Activated CD4-positive, alpha-beta T cell treated with anti-CD3 and anti-CD28 coated beads for 36 hours (primary cell): ENCODE measurements around the gene COPE. TPM values are rescaled to one million over a fixed set of nuclear protein-coding genes. Genes with fewer than 3 reads are reported as not detected.
"Not testable (repeated sequence)": the region's sequence is repeated elsewhere in the genome, so short reads cannot be mapped to it uniquely, and the experiment has no call there.

Experiments
- ATAC-seq: fragments of 200-7000 bp; cut with Tn5 transposase; one replicate; pipeline ENCODE4 v1.10.0; 2021; ENCODE audit warnings: mild to moderate bottlenecking, moderate library complexity
- CTCF ChIA-PET: fragments of 350-600 bp; sonication (Branson Sonifier 250); formaldehyde crosslinking; loops from one replicate; lab custom pipeline; 2021; ENCODE audit warnings: antibody characterized with exemption; lab: Charles Lee
- POLR2A ChIA-PET: fragments of 350-600 bp; sonication (Branson Sonifier 250); formaldehyde crosslinking; loops from one replicate; lab custom pipeline; 2021; ENCODE audit warnings: antibody characterized with exemption, inconsistent platforms; lab: Charles Lee
- DNase-seq: peaks from one replicate; pipeline ENCODE4 v3.0.0-alpha.2; 2020
- H3K27ac Mint-ChIP-seq: one replicate; pipeline ENCODE4 v1.8.0; 2021; ENCODE audit warnings: mixed read lengths
- H3K27me3 Mint-ChIP-seq: one replicate; pipeline ENCODE4 v1.8.0; 2021; ENCODE audit warnings: mixed read lengths
- H3K36me3 Mint-ChIP-seq: one replicate; pipeline ENCODE4 v1.8.0; 2021; ENCODE audit warnings: low read depth, mixed read lengths
- H3K4me1 Mint-ChIP-seq: one replicate; pipeline ENCODE4 v1.8.0; 2021; ENCODE audit warnings: mixed read lengths
- H3K4me3 Mint-ChIP-seq: one replicate; pipeline ENCODE4 v1.8.0; 2021; ENCODE audit warnings: mild to moderate bottlenecking, moderate library complexity, mixed read lengths
- H3K9me3 Mint-ChIP-seq: one replicate; pipeline ENCODE4 v1.8.0; 2021; ENCODE audit warnings: low read depth, mixed read lengths
- intact Hi-C, 2 experiments: fragments of 100-400 bp; cut with DNase I in 1 of 2; cut with micrococcal nuclease in 1 of 2; formaldehyde crosslinking; loops; one replicate each; pipeline versions ENCODE4 v1.14.2 to v1.15.1; 2022 to 2024; cut with DNase I, micrococcal nuclease
- total RNA-seq, 2 experiments: library from RNA; stranded (reverse); gene quantifications; one replicate each; pipeline ENCODE4 v1.2.3, GENCODE V29; 2021

The COPE gene
- total RNA-seq: 100 to 1,000 TPM; 158 to 182 TPM

GRCh38 chr19:18919086-18919899 is at the start of gene COPE, which contains the start of gene DDX49:
COPE (minus strand) TSS chr19:18919387; CDS start chr19:18919348, 39 bp downstream.
DDX49 (plus strand) TSS chr19:18919715; CDS start chr19:18919742, 27 bp downstream.
- H3K27me3 Mint-ChIP-seq: no peaks in the 10 kb centered on the region
- CTCF ChIA-PET: interaction anchor here (0.6 to 2.8 kb wide), 12 partner anchors 10 to 441 kb away, joined by 3 to 11 read pairs (median 3); partner anchors contain the start of genes CERS1, NR2C2AP and REX1BD
- intact Hi-C loops: loop anchor here (1.0 to 2.0 kb wide), 20 partner anchors 13 to 726 kb away; partner anchors contain the start of genes BORCS8 (in 2 of the 2), ELL (in 2 of the 2), RFXANK (in 2 of the 2) and TMEM161A (in 2 of the 2)
- H3K36me3 Mint-ChIP-seq: peaks cover 39% of the 10 kb centered on the region
- H3K9me3 Mint-ChIP-seq: no peaks in the 10 kb centered on the region
- peak within 1 kb of the TSS; percentile 96 for H3K27ac Mint-ChIP-seq
- peaks cover 41% of the 10 kb centered on the region for H3K4me1 Mint-ChIP-seq
- POLR2A ChIA-PET: interaction anchor here (0.6 to 1.7 kb wide), 13 partner anchors 10 to 799 kb away, joined by 3 to 14 read pairs (median 3); partner anchors contain the start of gene UPF1
- peak within 1 kb of the TSS; percentile 99 for H3K4me3 Mint-ChIP-seq
- ATAC-seq (peak; percentile 98), DNase-seq (peak; percentile 98)

DNA sequence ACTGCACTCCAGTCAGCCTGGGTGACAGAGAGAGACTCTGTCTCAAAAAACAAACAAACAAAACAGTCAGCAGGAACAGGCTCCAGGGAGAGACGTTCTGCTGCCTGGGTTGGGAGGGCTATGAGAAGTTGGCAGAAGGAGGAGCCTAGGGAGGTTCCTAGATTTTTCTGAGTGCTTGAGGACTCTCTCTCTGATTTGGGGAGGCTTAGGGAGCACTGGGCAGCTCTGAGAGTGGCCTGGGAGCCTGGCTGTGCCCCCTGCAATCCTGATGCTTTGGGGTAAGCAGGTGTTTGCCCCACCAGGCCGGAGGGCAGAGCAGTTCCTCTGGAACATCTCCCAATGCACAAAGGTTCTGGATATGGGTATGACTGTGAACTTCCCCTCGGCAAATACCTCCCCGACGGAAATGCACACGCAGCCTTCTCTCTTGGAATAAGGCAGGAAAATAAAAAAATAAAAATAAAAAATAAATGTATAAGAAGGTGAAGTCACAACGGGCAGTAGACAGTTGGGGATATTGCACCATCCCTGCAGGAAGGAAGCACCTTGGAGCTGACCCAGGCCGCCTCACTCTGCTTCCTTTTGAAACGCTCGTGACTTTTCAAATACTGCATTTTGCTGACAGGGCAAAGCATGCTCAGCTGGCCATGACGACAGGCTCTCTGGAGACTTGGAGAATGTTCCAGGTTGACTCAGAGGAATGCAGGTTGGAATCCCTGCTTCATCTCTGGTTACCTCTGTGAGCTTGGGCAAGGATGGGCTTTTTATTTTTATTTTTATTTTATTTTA is 48.4 kb upstream of the COPE start:
- DNase-seq (no peak), ATAC-seq (no peak)
- Mint-ChIP-seq H3K9me3 (no peaks in the 10 kb centered on the region), H3K27me3 (peaks cover 7% of the 10 kb centered on the region), H3K36me3 (no peaks in the 10 kb centered on the region), H3K4me3 (no peak overlapping the region), H3K27ac (no peak overlapping the region), H3K4me1 (peaks cover 5% of the 10 kb centered on the region)
- intact Hi-C loops: no loop called here
- ChIA-PET CTCF (no interaction called here), POLR2A (no interaction called here)

DNA sequence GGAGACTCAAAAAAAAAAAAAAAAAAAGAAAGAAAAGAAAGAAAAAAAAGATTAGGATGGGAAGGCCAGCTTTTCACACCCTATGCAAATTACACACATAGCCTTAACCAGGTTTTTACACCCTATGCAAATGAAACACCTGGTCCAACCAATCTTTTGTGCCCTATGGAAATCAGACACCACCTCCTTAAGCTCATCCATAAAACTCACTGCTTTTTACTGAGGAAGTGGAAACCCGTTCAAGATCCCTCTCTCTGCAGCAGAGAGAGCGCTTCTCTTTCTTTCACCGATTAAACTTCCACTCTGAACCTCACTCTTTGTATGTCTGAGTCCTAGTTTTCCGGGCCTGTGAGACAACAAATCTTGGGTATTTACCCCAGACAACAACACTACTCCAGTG is 47.1 kb upstream of the COPE start:
- ATAC-seq (no peak), DNase-seq (no peak)
- intact Hi-C loops: no loop called here
- Mint-ChIP-seq H3K4me1 (peaks cover 16% of the 10 kb centered on the region), H3K36me3 (no peaks in the 10 kb centered on the region), H3K9me3 (no peaks in the 10 kb centered on the region), H3K27ac (no peak overlapping the region), H3K27me3 (peaks cover 17% of the 10 kb centered on the region), H3K4me3 (no peak overlapping the region)
- CTCF ChIA-PET: no interaction called here
- POLR2A ChIA-PET: no interaction called here

- Mint-ChIP-seq H3K36me3 (no peaks in the 10 kb centered on the region), H3K27ac (no peak overlapping the region), H3K4me3 (no peak overlapping the region), H3K9me3 (no peaks in the 10 kb centered on the region), H3K4me1 (peaks cover 14% of the 10 kb centered on the region), H3K27me3 (peaks cover 17% of the 10 kb centered on the region)
- POLR2A ChIA-PET: no interaction called here
- intact Hi-C loops: no loop called here
- no peak for ATAC-seq
- CTCF ChIA-PET: interaction anchor here (0.6 to 1.0 kb wide), 2 partner anchors 370 to 371 kb away, joined by 3 to 4 read pairs; no protein-coding TSS in a partner anchor
- no peak for DNase-seq
Observed at GRCh38 chr19:18964121-18964520, 44.9 kb upstream of the COPE start.

DNA sequence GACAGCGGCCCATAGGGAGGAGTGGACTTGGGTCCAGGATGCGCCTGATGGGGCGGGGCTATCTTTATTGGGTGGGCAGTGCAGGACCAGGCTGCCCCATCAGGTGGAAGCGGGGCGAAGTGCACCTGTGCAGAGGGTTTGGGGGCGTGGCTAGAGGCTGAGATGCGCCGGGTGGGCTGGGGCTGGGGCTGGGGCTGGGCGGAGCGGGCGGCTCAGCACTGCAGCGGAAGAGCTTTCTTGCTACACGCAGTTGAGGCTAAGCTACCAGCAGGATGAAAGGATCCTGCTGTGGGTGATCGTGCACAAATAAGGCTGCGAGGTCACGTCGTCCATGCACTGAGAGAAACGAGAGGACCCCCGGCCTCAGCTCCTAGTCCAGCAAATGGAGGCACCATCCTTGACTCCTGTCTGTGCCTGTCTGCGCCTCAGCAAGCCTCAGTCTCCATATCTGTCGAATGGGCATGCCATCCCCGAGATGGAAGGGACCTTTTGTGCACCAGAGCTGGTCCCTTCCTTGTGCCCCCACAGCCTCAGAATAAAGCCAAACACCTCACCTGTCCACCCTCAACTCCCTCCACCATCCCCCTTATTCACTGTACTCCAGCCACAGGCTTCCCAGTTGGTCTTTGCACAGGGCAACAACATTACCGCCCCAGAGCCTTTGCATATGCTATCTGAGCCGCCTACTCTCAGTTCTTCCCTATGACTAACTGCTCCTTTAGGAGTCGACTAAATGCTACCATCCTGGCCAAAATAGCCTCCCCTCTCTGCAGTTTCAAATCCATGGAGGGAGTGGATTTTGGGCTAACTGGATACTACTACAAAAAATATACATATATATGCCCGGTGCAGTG is 42.8 kb upstream of the COPE start:
- ChIA-PET POLR2A (no interaction called here), CTCF (no interaction called here)
- DNase-seq (peak; percentile 27), ATAC-seq (peak; percentile 58)
- no peaks in the 10 kb centered on the region for H3K36me3 Mint-ChIP-seq
- intact Hi-C loops: no loop called here
- no peak overlapping the region for H3K27ac Mint-ChIP-seq
- H3K27me3 Mint-ChIP-seq: peaks cover 14% of the 10 kb centered on the region
- H3K4me3 Mint-ChIP-seq: no peak overlapping the region
- H3K9me3 Mint-ChIP-seq: no peaks in the 10 kb centered on the region
- peaks cover 13% of the 10 kb centered on the region for H3K4me1 Mint-ChIP-seq

- no peak overlapping the region for H3K27ac Mint-ChIP-seq
- no peaks in the 10 kb centered on the region for H3K36me3 Mint-ChIP-seq
- ChIA-PET CTCF (no interaction called here), POLR2A (no interaction called here)
- intact Hi-C loops: no loop called here
- ATAC-seq: no peak
- H3K9me3 Mint-ChIP-seq: no peaks in the 10 kb centered on the region
- peaks cover 14% of the 10 kb centered on the region for H3K27me3 Mint-ChIP-seq
- DNase-seq: no peak
- peaks cover 13% of the 10 kb centered on the region for H3K4me1 Mint-ChIP-seq
- no peak overlapping the region for H3K4me3 Mint-ChIP-seq
Observed at GRCh38 chr19:18960370-18960769, 41.2 kb upstream of the COPE start.

DNA sequence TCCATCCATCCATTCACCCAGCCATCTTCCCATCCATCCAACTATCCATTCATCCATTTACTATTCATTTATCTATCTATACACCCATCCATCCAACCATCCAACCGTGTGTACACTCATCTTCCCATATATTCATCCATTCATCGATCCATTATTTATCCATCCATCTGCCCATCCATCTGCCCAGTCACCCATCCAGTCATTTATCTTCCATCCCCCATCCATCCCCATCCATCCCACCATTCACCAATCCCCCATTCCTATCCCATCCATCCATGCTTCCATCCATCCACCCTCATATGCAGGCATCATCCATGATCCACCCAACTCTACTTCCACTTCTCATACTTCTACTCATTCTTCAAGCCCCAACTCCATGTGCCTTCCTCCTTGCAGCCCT is 35.9 kb upstream of the COPE start:
- POLR2A ChIA-PET: no interaction called here
- Mint-ChIP-seq H3K4me3 (no peak overlapping the region), H3K36me3 (no peaks in the 10 kb centered on the region), H3K27ac (no peak overlapping the region), H3K27me3 (no peaks in the 10 kb centered on the region), H3K9me3 (no peaks in the 10 kb centered on the region), H3K4me1 (no peaks in the 10 kb centered on the region)
- ATAC-seq (no peak), DNase-seq (no peak)
- CTCF ChIA-PET: no interaction called here
- intact Hi-C loops: no loop called here

- H3K27ac Mint-ChIP-seq: no peak overlapping the region
- intact Hi-C loops: no loop called here
- no peak overlapping the region for H3K4me3 Mint-ChIP-seq
- H3K4me1 Mint-ChIP-seq: no peaks in the 10 kb centered on the region
- CTCF ChIA-PET: no interaction called here
- POLR2A ChIA-PET: no interaction called here
- no peaks in the 10 kb centered on the region for H3K27me3 Mint-ChIP-seq
- no peaks in the 10 kb centered on the region for H3K9me3 Mint-ChIP-seq
- H3K36me3 Mint-ChIP-seq: no peaks in the 10 kb centered on the region
- no peak for ATAC-seq
- no peak for DNase-seq
Observed at GRCh38 chr19:18954094-18954493, 34.9 kb upstream of the COPE start.

DNA sequence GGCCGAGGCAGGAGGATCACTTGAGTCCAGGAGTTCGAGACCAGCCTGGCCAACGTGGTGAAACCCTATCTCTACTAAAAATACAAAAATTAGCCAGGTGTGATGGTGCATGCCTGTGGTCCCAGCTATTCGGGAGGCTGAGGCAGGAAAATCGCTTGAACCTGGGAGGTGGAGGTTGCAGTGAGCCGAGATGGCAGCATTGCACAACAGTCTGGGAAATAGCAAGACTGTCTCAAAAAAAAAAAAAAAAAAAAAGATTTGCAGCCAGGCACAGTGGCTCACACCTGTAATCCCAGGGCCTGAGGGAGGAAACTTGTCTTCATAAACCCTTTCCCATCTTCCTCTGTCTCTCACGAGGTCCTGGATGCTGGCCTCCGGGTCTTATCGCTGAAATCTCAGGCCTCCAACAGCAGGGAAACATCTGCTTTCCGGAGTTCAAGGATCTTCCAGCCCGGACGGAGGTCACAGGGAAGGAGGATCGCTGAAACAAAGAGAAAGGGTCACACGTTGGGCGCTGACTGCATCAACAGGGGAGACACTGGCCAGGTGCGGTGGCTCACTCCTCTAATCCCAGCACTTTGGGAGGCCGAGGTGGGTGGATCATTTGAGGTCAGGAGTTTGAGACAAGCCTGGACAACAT is 33.3 kb upstream of the COPE start:
- ATAC-seq, H3K9me3 Mint-ChIP-seq, DNase-seq, POLR2A ChIA-PET, H3K36me3 Mint-ChIP-seq, H3K4me1 Mint-ChIP-seq, H3K27ac Mint-ChIP-seq, H3K27me3 Mint-ChIP-seq, CTCF ChIA-PET, intact Hi-C loops, H3K4me3 Mint-ChIP-seq: not testable (repeated sequence)

- Mint-ChIP-seq H3K4me3 (no peak overlapping the region), H3K27ac (no peak overlapping the region)
Observed at GRCh38 chr19:18951721-18952281, 32.6 kb upstream of the COPE start.

More at GRCh38 chr19:18951721-18952281, 32.6 kb upstream of the COPE start:
- no peaks in the 10 kb centered on the region for H3K4me1 Mint-ChIP-seq
- no peaks in the 10 kb centered on the region for H3K36me3 Mint-ChIP-seq
- intact Hi-C loops: no loop called here
- ChIA-PET CTCF (no interaction called here), POLR2A (no interaction called here)
- H3K9me3 Mint-ChIP-seq: no peaks in the 10 kb centered on the region
- ATAC-seq (no peak), DNase-seq (no peak)
- H3K27me3 Mint-ChIP-seq: no peaks in the 10 kb centered on the region
